M059J (cell line): Measurements from ENCODE around the gene MYO5C. TPM values are rescaled to one million over a fixed set of nuclear protein-coding genes. Genes with fewer than 3 reads are reported as not detected.
A peak's percentile ranks its signal among the peaks of the same experiment; 100 is the strongest.

Experiments
- DNase-seq: peaks from one replicate; pipeline ENCODE4 v3.0.0-alpha.2; 2012; ENCODE audit warnings: low read depth
- total RNA-seq: library from RNA; depleted of rRNA; stranded (reverse); fragments of >200 nt; shearing (Covaris generic); gene quantifications from 2 replicates; pipeline ENCODE4 v1.2.3, GENCODE V29; 2014

MYO5C gene
- total RNA-seq, 1 experiment from 2014 or later: 6.4 TPM

DNA sequence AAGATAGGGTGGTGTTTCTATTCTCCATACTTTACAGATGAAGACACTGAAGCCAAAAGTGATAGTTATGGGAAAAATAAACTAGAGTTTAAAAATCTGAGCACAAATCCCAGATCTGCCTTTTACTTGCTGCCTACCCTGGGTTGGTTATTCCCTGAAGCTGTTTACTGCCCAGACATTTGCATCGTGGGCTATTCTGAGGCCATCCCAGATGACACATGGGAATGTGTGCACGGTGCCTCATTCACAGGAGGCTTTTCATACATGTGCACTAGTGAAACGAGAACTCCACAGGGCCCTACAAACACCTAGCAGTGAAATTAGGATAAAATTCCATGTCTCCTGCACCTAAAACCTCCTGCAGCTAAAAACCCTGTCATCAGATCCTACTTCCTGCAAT lies 17.5 kb downstream of the MYO5C start:
- DNase-seq: no peak

DNA sequence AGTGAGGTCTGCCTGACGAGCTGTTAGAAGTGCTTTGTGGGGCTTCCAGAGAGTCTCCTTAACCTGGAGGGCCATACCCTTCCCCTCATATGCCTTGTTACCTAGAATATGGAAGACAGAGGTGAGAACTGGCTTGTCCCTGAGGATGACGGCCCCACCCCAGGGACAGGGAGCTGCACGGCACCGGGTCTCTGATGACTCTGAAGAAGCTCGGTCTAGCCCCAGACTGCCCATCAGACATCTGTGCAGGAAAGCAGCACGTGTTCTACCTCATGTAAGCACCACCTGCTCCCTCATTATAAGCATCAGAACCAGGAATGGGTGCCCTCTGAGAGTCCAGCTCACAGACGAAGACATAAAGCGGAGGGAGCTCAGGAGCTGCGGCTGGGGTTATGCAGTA lies 18.0 kb downstream of the MYO5C start:
- DNase-seq: no peak

DNA sequence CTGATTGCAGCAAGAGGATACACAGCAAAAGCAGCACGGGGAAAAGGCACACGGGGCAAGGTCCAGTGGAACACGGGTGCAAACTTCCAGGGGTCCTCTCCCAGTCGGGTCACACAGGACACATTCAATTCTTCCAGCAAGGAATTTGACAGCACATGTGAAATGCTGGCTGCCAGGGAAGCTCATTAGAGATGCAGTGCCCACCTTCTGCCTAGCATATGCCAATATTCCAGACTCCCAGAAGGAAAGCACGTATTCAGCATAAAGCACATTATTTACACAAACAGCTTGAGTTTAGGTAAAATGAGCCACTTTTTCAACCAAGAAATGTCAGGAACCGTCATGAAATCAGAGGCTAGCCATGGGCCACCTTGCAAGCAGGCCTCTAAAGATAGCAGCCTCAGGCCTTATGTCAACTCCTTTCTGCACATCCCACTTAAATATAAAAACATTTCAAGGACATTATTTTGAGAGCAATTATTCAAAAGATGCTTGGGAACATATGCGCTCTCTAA lies 19.3 kb downstream of the MYO5C start:
- no peak for DNase-seq

DNA sequence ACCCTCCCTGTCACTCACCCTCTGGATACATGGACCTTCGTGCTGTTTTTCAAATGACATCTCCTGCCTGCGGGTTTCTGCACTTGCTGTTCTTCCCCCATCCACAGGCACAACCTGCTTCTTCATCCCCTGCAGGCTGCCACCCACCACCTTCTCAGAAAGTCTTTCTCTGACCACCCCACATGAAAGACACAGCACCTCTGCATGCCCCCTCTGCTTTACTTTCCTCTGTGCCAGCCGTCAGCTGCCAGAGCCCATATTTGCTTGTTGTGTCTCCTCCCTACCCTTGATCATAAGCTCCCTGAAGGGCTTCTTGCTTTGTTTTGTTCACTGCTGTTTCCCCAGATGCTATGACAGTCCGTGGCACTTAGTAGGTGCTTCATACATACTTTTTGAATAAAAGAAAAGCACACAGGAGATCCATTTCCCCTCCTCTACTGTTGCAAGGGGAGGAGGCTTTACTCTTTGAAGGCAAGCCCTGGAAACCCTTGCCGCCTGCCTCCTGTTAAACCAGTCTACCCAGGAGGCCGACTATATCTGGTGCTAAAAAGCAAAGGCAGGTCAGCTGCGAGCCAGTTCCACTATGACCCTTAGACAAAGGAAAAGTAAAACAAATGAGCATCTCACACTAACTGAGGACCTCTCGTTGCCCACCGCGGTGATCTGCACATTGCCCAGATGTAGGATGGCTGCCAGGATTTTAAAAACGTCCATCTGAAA lies 31.9 kb downstream of the MYO5C start:
- no peak for DNase-seq

DNA sequence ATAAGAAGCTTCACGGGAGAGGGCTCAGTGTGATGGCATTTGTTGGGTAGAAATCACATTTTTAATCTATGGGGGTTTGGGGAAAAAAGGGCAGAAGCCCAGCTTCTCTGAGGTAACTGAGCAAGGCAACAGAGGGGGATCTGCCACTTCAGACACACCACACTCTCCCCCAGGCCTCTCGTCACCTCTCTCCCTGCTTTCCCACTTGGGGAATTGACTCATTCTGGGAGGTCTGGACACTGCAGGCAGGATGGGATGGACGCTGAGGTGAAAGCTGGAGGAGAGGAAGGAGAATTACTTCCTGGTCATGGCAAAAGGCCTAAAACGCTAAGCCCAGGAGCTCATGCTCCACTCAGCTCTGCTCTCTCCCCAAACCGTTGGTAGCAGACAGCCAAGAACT lies 33.2 kb downstream of the MYO5C start:
- DNase-seq: peak; percentile 71

DNA sequence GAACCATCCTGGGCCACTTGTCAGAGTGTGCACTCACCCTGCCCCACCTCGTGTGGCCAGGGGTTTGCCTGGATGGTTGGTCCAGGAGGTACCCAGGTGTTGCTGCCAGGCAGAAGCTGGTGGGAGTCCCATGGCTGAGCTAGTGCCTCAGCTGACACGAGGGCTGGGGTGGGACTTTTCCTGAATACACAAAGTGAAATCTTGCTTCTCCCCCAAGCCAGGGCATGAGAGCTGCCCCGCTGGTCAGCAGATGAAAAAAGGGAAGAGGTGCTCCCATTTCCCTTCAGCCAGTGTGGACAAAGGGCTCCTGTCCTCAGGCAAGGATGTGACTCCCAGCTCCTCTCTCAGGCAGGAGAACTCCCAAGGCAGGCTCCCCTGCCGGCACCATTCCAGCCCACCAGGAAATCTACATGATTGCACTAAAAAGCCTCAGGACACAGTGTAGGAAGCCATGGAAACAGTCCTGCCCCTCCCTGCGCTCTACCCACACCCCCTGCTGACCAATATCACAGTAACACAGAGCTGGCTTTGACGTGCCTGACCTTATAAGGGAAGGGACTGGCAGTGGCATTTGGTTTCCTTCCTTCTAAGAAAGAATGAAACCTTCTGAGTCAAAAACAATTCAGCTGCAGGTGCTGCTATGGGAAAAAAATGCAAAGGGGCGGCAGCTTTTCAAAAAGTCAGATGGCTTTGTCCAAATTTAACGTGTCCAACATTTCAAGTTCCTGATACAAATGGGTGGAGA lies 33.9 kb downstream of the MYO5C start:
- peak; percentile 98 for DNase-seq

DNA sequence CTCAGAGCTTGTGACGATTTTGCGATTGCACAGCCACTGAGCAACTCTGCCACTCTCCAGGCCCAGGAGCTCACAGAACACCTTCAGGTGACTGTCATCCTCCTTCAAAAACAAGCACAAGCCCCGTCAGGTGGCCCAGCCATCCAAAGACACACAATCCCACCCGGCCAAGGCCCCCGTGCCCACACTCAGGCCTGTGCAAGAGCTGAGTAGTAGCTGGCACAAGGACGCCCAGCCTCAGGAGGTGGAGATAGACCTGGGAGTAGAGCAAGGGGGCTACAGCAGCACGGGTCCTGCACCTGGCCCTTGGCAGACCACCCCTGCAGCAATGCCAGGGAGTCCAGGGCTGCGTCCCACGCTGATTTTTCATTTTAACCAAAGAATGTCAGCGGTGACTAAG lies 34.6 kb downstream of the MYO5C start:
- no peak for DNase-seq

DNA sequence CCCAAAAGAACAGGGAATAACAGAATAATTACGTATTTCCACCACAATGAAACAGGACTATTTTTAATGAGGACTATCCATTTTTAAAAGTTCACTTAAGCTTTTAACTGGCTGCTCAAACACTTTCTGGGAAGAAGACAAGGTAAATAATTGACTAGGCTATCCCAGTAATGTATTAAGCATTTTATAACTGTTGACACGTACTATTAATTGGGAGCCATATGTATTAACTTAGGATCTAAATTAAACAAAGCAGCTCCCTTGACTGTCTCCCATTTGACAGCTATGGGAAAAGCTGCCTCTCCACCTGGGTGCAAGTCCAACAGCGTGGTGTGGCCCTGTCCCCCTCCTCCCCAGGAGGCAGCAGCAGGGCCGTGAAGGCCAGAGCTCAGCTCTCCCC lies 36.1 kb downstream of the MYO5C start:
- DNase-seq: no peak

DNA sequence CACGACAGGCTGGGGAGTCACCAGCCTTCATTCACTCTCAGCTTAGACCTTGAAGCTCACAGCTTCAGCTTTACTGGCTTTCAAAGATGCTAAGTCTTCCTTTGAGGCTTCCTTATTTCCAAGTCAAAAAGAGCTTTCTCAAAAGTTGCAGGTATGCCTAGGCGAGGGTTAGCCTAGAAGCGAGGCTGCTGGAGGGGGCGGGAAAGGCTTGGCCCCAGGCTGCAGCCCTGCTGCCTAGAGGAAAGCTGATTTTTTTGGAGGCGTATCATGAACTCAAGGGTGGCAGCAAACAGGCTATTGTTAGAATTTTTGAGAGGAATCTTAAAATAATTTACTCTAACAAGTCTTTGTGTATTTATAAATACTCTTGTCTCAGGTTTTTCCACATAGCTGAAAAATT lies 37.1 kb downstream of the MYO5C start:
- DNase-seq: no peak

DNA sequence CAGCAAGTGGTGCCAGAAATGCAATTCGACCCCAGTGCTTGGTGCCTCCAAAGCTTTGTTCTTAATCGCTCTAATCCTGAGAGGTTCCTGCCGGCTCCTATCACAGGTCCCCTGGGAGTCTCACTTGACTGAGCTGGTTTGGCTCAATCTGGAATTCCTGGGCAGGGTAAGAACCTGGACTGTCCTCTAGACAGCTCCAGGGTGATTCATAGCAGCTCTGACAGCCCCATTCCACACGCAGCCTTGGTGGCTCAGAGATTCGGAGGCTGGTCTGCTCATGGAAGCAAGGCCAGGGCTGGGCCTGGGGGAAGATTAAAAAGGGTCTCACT lies 37.9 kb downstream of the MYO5C start:
- DNase-seq: peak; percentile 50

DNA sequence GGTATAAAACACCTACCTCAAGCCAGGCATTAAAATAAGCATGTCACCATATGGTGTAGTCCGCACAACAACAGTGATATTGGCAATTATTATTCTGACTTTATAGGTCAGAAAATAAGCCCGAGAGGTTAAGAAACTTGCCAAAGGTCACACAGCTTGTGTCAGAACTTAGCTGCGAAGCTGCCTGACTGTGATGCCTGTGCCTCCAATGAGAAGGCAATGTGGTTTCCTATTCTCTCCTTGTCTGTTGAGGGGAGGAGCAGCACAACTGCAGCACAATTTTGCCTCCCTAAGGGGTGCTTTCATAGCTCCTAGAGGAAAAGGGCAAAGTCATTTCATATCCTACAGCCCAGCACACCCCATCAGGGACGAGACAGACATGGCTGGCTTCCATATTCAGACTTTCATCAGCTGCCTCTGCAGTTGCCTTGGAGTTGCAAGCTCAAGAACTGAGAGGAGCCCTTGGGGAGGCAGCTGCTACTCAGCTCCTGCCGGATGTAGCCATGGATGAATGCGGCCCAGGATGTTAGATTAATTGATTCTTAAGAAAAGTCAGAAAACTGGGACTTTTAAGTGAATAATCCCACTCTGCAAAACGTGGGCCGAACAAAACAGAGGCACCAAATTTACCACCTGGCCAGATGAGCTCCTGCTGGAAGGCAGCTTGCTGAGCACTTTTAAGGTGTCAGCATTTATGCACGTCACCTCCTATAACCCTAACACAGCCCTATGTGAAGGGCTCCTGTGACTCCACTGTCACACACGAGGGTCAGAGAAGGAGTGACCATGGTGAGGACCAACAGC lies 38.5 kb downstream of the MYO5C start:
- DNase-seq: no peak

DNA sequence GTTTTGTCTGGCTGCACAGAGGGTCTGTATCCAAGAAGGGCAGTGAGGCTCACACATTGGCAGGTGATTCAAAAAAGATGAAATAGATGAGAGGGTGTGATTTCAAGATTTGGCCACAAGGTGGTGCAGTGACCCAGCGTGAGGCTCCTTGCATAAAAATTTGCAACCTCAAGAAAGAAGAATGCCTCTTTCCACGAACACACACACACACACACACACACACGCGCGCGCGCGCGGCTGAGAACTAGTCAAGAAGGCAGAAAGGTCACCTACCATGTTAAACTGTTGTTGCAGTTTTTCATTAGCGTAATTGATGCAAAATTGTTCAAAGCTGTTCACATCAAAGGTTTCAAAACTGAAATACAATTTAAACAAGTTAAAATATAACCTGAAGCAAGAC lies 39.2 kb downstream of the MYO5C start:
- peak; percentile 68 for DNase-seq

DNA sequence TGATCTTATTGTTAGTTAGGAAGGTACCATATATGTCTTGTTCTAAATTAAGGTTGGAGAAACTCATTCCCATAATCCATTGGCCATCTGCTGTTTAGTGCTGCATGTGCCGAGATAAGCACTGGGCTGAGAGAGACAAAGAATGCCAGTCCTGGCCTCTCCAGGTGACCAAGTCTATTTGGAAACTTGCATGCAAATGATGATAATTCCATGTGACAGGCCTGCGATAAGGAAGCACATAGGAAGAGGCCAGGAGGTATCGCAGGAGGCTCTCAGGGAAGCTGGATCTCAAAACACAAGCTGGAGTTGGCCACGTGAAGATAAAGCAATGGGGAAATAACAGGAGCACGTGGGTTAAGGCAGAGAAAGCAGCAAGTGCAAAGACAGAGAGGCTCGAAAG lies 39.7 kb downstream of the MYO5C start:
- DNase-seq: no peak

DNA sequence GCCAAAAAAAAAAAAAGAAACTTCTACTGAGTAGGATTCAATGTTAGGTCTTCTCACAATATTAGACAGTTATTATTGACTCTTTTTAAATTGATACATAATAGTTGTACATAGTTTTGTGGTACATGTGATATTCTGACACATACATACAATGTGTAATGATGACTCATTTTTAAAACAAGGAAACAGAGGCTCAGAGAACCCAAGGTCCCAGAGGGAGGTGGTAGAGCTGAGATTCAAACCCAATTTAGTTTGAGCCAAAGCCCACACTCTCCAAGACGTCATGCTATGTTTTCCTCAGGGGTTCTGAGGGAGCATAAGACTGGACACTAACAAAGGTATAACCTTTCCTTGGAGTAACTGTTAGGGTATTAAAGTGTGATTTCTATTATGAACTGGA lies 40.6 kb downstream of the MYO5C start:
- peak; percentile 28 for DNase-seq

DNA sequence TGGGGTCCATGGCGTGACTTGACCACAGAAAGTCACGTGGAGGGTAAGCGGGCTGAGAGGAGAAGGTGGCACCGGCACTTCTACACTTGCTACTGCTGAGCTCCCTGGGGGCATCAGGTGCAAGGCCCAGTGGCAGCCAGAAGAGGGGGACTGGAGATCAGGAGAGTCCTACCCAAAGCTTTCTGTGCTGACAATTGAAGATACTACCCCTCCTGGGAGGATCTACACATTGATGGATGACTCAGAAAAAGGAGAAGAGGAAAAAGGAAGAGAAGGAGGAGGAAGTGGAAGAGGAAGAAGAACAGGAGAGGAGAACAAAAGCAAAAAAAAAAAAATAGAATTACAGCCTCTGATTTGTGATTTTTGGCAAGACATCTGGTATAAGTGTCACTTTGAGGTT lies 41.2 kb downstream of the MYO5C start:
- DNase-seq: peak; percentile 18

DNA sequence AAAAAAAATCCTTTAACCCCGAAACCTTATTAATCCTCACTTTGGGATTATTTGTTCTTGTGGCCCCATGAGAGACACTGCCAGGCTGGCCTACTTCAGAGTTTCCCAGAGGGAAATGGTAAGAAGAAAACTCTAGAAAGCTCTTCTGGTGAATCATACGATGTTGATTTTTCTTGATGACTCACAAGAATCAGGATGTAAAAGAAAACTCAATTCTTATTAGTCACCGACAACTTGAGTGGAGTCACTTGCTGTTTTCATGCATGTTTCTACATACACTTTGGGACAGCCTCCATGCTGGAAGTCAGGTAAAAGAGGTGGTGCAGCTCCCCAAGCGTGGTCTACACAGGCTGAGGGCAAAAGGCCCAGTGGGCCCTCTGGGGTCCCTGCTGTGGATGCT lies 42.8 kb downstream of the MYO5C start:
- peak; percentile 93 for DNase-seq

DNA sequence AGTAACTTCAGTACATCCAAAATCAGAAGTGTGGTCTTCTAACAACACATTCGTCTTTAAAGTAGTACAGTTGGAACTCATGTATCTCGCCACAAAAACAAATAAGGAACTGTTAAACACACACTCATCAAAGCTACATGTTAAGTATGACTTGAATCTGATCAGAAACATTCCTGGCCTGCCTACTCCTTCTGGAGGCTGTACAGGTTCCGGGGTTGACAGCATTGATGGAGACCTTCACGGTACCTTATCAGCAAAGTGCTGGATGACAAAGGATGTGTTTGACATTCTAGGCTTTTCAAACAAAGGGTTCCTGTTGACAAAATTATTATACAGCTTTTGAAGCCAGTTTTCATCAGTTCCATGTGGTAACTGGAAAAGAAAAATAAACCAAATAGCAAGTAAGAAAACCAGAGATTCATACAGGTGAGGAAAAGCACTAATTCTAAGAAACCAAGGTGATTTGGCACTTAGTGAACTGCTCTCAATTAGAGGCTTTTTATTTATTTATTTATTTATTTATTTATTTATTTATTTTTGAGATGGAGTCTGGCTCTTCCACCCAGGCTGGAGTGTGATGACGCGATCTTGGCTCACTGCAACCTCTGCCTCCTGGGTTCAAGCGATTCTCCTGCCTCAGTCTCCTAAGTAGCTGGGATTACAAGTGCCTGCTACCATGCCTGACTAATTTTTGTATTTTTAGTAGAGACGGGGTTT lies 44.3 kb downstream of the MYO5C start:
- DNase-seq: no peak

DNA sequence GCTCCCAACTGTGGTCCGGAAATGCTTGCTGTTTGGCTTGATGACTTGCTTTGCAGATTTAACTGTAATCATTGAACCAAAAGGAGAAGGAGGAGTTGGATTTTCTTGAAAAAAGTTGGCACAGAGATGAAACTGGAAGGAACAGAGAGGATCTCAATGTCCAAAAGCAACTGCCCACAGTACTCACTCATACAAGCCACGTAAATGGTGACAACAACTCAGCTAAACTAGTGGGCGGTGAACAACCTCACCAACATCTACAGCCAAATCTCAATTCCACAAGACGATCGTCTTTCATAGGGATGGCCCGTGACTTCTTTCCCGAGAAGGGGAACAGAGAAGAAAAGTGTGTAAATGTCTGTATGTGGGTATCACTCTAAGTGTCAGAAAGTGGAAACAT lies 48.1 kb downstream of the MYO5C start:
- no peak for DNase-seq

DNA sequence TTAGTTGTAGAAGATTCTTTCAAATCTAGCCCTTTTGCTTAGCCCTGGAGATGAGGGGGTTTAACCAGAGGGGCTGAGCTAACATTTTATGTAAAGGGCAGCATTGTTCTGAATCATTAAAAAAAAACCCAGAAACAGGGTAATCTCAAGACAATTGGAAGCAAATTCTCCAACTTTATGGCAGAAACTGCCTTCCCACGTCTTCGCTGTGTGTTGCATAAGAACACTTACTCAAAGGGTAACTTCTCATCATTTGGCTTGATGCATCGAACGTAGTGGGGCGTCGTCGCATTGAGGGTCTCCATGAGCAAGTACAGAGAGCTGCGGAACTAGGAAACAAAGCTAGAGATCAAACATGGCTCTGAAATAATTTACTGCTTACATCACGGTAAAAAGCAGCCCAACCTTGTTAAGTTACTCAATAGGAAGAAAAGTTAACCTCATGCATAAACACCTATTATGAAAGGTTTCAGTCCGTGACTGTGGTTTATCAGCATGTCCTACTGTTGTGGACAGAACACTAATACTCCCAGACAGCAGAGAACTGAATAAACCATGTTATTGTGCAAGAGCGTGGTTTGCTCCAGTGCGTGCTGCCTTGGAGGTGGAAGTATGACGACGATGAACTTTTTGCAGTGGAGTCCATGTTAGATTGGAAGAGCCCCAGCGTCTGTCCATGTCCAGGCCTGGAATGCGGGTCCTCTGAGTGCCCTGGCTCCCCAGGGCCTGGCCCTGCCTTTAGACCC lies 48.7 kb downstream of the MYO5C start:
- peak; percentile 85 for DNase-seq

DNA sequence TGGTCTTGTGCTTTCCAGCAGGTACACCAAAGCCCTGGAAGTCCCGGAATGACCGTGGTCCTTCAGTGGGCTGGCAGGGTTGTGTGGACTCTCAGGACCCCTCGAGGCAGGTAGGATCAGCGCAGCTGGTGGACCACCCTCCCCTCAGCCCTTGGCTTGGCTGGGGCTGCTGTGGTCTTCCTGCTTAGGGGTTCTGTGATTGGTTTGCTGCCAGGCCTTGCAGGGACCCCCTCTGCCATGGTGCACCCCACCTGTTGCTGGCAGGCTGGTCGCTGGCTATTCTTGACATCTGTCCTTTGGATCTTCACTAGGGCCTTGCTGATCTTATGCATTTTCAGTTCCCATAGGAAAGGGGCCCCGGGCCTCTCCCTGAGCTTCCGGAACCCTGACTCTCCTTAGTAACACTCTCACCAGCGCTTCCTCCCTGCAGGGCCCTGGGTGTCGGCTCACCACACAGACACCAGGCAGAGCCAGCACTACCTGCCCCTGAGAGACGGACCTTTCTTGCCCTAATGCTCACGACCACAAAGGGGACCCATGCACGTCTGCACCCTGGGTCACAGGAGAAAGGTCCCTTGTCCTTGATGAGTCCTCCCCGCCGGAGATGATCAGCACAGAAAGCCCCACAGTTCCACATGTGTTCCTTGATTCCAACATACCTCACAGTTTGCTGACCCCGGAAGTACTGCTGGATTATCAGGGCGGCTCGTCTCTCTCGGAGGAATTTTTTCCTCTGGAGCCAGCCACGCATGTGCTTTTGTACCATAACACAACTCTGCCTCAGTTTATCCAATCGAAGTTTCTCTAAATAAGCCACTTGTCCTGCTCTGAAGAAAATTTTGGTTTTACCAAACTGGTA lies 51.7 kb downstream of the MYO5C start:
- no peak for DNase-seq
